Endothelial cell of umbilical vein (primary cell): ENCODE measurements around the gene SLC16A11.

Source experiments
- EZH2 ChIP-seq: IDR thresholded peaks from 2 replicates; pipeline ENCODE4 v1.6.1; 2012; ENCODE audit warnings: borderline replicate concordance, low read depth, mild to moderate bottlenecking, moderate library complexity, low read length, inconsistent platforms; ENCODE audit not compliant: severe bottlenecking
- GATA2 ChIP-seq: IDR thresholded peaks from 2 replicates; pipeline ENCODE4 v1.7.0; 2011; ENCODE audit warnings: low read depth, mild to moderate bottlenecking, moderate library complexity, mixed read lengths, low read length; ENCODE audit not compliant: insufficient read length, insufficient read depth
- JUN ChIP-seq: IDR thresholded peaks from 2 replicates; pipeline ENCODE4 v1.6.1; 2011; ENCODE audit warnings: borderline replicate concordance, low read depth; ENCODE audit not compliant: insufficient read length, insufficient read depth
- MYC ChIP-seq: IDR thresholded peaks from one replicate; pipeline ENCODE4 v1.6.1; 2011; ENCODE audit warnings: mild to moderate bottlenecking, low read depth, low read length
- POLR2A ChIP-seq: IDR thresholded peaks from 2 replicates; pipeline ENCODE4 v1.6.1; 2012; ENCODE audit warnings: low read depth, mild to moderate bottlenecking, control low read depth, low read length
- POLR2AphosphoS5 ChIP-seq: IDR thresholded peaks from 2 replicates; pipeline ENCODE4 v1.6.1; 2012; ENCODE audit warnings: low read depth, mild to moderate bottlenecking, control low read depth, low read length, moderate library complexity; ENCODE audit not compliant: insufficient read depth
- TF ChIP-seq, protein P1 (sequence below), 2 donors: IDR thresholded peaks; 1 replicate in 1 of 2; 2 replicates in 1 of 2; pipeline ENCODE4 v1.5.1; 2011; ENCODE audit warnings: low read length in 2 of 2, mild to moderate bottlenecking in 2 of 2, moderate library complexity in 2 of 2, control low read depth in 1 of 2, inconsistent platforms in 1 of 2, low read depth in 1 of 2; ENCODE audit not compliant: insufficient read depth in 1 of 2; ENCODE audit errors: extremely low read depth in 1 of 2
- TF ChIP-seq, protein P2 (sequence below): IDR thresholded peaks from 2 replicates; pipeline ENCODE4 v1.6.1; 2011; ENCODE audit not compliant: insufficient read depth, insufficient read length

DNA sequence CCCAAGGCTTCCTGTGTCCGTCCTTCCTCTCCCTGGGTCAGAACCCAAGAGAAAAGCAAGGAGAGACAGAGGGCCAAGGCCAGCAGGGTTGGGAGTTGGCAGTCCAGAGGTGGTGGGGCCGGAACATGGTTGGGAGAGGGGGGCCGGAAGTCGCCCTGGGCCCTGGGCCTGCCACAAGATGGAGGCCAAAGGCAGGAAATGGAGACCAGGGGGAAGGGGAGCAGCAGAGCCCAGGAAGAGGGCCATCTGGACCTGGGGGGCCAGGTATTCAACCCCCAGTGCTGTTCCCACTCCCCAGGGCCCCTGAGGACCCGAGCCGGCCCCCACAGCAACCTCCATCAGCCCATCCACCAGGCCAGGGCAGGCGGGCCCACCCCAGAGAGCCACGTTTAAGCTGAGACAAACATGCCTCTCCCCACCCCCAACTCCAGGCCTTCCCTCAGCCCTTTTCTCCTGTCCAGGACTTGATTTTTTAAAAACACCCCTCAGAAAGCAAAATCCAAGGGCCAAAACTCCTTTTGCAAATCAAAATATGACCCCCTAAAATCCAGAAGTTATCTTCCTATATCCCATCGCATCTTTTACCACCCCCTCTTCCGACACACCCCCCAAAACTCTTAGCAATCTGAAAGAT, 25.4 kb downstream of the SLC16A11 start:
- no peak for TF ChIP-seq EZH2
- TF ChIP-seq, protein P1, sequence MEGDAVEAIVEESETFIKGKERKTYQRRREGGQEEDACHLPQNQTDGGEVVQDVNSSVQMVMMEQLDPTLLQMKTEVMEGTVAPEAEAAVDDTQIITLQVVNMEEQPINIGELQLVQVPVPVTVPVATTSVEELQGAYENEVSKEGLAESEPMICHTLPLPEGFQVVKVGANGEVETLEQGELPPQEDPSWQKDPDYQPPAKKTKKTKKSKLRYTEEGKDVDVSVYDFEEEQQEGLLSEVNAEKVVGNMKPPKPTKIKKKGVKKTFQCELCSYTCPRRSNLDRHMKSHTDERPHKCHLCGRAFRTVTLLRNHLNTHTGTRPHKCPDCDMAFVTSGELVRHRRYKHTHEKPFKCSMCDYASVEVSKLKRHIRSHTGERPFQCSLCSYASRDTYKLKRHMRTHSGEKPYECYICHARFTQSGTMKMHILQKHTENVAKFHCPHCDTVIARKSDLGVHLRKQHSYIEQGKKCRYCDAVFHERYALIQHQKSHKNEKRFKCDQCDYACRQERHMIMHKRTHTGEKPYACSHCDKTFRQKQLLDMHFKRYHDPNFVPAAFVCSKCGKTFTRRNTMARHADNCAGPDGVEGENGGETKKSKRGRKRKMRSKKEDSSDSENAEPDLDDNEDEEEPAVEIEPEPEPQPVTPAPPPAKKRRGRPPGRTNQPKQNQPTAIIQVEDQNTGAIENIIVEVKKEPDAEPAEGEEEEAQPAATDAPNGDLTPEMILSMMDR (IDR thresholded peaks at IDR 0.05; ENCODE audit: extremely low read depth in 1 of 2, insufficient read depth in 1 of 2, low read depth in 1 of 2, low read length in 2 of 2) = no peak
- peak; percentile 15 for TF ChIP-seq POLR2A
- no peak for TF ChIP-seq POLR2AphosphoS5
- TF ChIP-seq MYC = no peak
- TF ChIP-seq, protein P2, sequence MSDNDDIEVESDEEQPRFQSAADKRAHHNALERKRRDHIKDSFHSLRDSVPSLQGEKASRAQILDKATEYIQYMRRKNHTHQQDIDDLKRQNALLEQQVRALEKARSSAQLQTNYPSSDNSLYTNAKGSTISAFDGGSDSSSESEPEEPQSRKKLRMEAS = no peak
- no peak for TF ChIP-seq GATA2
- no peak for TF ChIP-seq JUN
